Measurements from ENCODE around the gene ZDHHC20.

GRCh38 chr13:21371011-21371410 lies 88.1 kb downstream of the ZDHHC20 start:
- TF ChIP-seq CTCF (IDR thresholded peaks at IDR 0.05) (no peak), POLR2A (IDR thresholded peaks at IDR 0.05) (no peak)

Data from thyroid gland (tissue), 4 donors.